GM19193 (cell line): ENCODE data around the gene LONP1.
A peak's percentile ranks its signal among the peaks of the same experiment; 100 is the strongest.

Experiments
- POLR2A ChIP-seq: IDR thresholded peaks from 4 replicates; pipeline ENCODE4 v1.6.1; 2011; ENCODE audit not compliant: insufficient read depth, insufficient read length; ENCODE audit errors: extremely low read depth

The LONP1 gene

DNA sequence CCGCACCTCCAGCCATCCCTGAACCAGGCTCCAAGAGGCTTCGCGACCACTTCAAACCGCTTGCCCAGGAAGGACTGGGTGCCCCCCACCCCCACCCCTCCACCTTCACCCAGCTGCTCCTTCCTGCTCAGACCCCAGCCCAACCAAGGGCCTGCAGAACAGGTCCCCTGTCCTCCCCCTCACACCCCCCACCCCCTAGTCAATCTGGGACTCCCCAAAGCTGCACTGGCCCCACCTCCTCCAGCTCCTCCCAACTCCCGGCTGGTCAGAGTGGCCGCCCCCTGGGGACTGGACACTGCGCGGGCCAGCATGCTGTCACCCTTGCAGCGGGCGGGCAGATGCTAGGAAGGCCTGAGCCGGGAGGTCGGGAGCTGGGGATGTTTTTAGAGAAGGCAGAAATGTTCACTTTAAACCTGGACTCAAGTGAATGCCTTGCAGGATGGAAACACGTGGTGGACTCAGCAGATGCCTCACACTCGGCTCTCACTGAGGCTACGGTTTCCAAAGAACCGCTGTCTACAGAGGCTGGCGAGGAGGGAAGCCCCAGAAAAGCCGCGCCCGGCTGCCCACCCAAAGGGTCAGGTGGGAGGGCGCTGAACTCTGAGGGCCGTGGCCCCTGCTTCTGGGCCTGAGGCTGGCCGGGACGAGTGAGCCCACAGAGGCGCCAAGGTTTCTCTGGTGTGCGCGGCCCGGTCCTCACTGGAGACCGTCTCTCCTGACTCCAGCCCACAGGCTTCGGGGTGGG, 21.9 kb downstream of the LONP1 start:
- TF ChIP-seq POLR2A = no peak

DNA sequence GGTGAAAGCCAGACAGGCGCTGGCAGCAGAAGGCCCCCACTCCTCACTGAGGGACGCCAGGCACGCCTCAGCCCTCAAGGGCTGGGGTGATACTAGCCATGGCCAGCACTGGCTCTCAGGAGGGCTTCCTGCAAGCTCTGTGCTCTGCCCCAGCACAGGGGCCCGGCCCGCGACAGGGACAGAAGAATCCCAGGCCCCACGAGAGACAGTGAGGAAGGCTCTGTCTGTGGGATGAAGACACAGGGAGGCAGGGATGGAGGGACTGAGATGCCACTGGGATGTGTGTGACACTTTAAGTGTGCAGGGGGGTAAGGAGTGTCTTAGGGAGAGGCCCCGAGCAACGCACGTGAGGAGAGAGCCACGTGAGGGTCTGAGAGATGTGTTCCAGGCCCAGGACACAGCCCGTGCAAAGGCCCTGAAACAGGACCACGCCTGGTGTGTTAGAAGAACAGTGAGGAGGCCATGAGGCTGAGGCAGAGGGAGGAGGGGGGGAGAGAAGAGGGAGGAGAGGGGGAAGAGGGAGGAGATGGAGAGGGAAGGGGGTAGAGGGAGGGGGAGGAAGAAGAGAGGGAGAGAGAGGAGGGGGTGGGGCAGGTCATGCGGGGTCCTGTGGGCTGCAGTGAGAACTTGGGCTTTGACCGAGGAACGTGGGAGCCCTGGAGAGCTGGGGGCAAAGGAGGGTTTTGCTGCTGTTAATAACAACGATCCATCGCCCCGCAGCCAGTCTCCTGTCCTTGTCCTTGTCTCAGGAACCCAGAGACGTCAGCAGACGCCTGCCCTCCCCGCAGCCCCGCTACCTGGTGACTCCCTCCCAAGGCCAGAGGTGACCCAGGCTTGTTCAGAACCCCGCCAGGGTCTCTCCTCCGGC, 22.7 kb downstream of the LONP1 start:
- TF ChIP-seq POLR2A = no peak

DNA sequence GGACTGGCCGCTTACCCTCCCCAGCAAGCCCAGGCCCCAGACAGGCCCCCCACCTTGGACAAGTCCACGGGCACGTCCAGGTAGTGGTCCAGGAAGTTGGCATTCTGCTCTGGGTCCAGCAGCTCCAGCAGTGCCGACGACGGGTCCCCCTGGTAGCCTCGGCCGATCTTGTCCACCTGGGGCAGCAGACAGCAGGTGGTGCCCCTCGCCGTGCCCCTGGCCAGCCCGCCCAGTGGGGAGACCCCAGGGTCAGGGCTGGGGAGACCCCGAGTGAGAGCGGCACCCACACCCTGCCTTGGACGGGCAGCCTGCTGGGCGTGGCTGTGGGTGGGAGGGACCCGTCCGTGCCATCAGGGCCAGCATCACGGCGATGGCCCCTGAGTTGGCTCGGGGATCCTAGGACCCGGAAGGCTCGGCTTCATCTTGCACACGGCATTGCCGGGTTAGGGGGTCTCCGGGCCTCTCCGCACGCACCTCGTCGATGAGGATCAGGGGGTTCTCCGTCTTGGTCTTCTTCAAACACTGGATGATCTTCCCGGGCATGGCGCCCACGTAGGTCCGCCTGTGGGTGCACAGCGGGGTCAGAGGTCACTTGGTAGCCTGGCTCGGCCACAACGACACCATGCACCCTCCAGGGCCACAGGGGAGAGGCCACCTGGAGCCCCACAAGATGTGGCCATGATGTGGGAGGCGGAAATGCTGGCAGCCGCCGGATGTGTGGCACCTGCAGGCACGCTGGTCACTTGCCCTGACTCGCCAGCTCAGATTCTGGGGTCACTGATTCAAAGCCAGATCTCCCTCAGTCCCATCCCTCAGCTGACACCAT, 23.5 kb downstream of the LONP1 start:
- no peak for TF ChIP-seq POLR2A

DNA sequence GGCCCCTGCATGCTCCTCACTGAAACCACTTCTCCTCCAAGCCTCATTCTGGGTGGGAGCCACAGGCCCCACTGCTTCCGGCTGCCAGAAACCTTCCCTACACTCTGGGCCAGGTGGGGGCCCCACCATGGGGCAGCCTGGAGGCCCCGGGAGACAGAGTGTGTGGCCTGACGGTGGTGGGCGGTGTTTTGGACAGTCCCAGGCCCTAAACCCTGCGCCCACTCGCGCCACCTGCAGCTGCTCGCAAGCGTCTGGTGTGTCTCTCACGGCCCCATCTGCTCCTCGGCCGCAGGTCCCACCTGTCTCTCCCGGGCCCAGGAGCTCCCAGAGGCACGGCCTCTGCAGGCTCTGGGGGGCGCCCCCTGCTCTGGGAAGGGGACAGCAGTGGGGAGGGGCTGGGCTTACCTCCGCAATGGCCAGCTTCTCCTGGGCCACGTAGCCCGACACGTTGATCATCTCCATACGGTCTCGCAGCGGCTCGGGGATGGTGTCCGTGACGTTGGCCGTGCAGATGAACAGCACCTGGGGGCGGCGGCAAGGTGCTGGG, 24.2 kb downstream of the LONP1 start:
- peak; percentile 13 for TF ChIP-seq POLR2A

DNA sequence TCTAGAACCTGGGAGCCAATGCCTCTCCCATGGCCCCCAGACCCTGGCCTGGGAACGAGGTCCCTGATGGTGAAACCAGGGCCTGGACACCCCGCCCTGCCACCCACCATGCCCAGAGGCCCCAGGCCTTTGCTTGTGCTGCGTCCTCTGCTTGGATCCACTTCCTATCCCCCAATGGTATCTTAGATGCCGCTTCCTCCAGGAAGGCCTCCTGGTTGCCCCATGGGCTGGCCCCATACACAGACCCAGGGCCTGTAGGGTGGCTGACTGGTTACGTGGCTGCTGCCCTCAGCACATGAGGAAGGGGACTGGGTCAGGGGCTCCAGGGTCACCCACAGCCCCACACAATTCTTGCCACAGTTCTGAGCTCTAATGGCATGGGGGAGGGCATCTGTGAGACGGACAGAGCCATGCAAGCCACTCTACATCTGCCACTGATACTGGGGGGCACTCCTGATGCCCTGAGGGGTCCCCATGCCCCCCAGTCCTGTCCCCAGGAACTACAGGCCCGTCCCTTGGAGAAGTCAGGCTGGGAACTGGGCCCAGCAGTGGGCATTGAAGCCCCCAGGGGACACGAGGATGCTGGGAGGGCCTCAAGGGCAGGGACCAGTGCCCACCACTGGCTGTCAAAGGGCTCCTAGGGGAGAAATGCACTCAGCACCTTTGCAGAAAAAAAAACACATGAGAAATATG, 24.8 kb downstream of the LONP1 start:
- TF ChIP-seq POLR2A = no peak

DNA sequence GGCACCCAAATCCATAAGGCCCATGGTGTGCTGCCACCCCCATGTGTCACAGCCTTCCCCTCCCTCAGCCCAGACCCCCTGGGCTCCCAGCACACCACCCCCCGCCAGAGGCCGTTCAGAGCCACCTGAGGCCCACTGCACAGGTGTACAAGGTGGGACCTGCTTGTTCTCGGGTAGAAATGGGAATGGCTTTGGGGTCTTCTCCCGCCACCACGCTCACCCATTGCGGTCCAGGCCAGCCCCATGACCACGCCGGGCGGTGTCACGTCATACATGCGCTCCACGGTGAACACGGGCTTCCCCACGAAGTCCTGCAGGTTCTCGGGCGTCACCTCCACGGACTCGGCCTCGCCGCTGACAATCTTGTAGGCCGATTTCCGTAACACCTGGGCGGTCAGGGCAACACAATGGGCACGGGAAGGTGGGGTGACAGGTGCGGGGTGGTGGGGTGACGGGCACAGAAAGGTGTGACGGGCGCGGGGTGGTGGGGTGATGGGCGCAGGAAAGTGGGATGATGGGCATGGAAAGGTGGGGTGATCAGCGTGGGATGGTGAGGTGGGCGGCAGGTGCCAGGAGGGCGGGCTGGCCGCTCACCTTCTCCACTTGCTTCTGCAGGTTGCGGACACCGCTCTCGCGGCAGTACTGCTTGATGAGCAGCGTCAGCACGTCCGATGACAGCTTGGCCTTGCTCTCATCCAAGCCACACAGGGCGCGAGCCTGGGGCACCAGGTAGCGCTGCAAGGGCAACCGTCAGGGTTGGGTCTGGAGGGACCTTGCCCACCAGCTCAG, 25.6 kb downstream of the LONP1 start:
- TF ChIP-seq POLR2A = no peak

DNA sequence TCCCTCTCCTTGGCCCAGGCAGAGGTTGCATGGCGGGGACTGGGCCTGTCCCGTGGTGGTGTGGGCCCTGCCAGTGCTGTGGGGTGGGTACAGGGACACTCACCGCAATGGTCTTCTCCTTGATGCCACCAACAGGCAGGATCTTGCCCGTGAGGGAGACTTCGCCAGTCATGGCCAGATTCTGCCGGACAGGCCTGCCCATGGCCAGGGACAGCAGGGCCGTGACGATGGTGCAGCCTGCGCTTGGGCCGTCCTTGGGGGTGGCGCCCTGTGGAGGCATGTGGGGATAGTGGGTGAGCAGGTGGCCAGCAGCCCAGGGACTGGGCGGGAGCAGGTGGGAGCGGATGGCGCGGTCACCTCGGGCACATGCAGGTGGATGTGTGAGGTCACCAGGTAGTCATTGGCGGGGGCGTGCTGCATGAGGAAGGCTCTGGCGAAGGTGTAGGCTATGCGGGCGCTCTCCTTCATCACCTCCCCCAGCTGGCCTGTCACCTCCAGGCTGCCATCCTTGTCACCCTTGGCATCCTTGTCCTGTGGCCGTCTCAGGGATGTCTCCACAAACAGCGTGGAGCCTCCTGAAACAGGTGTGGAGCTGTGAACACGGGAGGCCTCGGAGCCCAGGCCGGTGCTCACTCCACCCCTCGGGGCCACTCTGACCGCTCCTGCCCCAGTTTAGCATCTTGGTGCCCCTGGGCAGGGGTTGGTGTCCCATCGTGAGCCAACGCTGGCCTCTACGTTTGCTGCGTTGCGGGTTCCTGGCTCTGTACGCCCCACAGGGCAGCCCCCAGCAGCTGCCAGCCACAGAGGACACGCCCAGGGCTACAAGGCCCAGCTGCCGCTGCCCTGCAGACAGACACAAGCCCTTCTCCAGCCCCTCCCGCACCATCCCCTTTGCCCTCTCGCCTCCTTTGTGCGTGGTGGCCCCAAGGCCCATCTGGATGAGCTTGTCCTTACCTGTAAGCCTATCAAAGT, 26.5 kb downstream of the LONP1 start:
- peak; percentile 55 for TF ChIP-seq POLR2A

DNA sequence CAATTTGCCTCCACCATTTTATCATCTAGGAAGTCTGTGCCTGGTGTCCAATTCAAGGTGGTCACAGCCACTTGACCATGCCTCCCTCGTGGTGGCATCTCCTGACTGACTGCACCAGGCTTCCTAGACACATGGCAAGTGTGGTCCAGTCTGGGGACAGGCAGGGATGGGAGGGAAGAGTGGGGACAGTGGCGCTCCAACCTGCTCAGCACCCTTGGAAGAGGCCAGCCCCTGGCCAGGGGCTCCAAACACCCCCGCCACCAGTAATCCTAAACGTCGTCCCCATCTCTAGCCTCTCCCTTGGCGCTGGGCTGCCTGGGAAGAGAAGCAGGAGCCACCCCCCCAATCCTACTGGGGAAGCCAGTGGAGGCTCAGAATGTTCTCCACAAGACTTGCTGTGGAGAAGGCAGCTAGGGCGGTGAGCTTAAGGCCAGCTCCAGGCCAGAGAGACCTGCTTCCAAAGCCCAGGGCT, 27.2 kb downstream of the LONP1 start:
- TF ChIP-seq POLR2A = no peak

DNA sequence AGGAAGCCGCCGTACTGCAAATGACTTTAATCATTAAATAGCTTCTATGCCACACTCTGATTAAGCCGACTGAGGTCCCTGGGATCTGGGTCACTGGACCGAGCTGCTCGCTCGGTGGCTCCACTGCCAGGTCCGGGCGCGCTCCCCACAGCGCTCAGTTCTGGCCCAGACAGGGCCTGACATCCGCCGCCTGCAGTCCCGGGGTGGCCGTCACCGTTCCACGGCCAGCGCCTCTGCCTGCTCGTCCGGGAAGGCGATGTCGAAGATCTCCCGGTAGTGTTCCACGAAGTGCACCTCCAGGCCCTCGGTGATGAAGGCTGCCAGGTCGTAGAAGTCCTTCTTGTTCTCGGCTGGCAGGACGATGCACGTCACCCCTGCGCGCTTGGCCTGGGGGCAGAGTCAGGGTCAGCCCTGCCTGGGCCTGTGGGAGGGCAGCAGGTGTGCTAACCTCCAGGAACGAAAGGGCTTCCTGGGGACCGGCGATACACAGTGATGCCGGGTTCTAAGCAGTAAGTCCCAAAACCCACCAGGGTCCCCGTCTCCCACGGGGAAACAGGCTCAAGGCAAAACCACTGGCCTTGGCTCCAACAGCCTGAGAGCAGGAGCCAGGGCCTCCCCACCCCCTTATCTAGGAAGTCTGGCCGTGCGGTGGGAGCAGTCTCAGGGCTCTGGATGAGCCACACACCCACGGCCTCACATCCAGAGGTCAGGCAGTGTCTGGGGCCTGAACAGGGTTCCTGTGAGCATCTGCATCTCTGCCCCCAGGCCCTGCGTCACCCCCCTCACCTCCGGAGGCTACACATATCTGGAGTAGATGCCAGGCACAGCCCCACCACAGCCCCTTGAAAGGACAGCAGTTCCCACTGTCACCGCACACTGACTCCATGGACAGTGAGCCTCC, 27.9 kb downstream of the LONP1 start:
- peak; percentile 41 for TF ChIP-seq POLR2A

DNA sequence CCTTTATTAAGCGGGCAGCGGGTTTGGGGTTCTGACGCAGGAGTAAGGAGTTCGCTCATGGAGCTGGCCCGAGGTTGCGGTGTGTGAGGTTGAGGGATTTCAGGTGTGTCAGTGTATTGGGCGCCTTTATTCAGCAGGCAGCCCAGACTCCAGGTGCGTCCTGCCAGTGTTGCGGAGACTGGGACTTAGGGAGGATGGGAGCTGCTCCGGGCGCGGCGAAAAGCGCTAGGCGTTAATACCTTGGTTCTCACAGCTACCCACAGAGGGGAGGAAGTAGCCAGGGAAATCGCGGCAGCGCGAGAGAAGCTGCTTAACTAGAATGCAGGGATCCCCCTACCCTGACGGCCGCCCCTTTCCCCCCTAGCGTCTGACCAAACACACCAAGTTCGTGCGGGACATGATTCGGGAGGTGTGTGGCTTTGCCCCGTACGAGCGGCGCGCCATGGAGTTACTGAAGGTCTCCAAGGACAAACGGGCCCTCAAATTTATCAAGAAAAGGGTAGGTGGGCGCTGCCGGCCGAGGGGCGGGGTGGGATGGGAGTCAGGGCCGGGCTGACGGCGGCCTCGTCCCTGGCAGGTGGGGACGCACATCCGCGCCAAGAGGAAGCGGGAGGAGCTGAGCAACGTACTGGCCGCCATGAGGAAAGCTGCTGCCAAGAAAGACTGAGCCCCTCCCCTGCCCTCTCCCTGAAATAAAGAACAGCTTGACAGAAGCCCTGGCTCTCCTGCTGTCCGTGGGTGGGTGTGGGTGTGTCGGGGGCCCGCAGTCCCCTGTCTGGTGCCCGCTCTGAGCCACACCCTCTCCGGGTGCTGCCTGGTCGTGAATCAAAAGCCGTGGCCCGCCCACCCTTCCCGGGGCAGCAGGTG, 28.8 kb downstream of the LONP1 start:
- TF ChIP-seq POLR2A = no peak

DNA sequence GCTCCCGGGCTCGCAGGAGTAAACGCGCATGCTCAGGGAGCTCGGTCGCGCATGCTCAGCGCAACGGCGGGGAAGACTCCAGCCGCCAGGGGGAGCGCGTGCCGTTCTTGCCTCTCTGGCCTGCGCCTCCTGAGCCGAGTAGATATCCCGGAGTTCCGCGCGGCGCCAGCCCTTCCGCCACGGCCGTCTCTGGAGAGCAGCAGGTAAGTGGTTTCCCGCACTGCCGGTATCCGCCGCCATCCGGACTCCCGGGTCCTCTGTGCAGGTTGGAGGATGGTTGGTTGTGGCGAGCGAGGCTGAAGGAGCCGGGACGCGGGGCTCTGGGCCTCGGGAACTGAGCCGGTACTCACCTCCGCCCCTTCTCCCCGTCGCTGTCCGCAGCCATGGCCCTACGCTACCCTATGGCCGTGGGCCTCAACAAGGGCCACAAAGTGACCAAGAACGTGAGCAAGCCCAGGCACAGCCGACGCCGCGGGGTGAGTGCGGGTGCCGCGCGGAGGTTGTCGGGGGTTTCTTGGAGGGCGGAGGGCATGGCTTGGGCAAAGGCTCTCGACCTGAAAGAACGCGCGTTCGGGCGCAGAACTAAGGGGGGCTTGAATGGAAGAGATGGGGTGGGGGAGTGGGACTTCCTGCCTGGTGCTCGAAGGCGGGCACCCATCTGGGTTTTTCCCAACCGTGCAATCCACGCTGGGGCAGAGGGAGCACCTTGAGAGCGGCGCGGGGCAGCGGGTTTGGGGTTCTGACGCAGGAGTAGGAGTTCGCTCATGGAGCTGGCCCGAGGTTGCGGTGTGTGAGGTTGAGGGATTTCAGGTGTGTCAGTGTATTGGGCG, 29.6 kb downstream of the LONP1 start, which contains the start of gene RPL36:
Gene RPL36, plus strand, starts transcription at position 171 of the 830 bp plus-strand sequence. Its CDS starts 213 bp downstream, at position 384.
- peak; percentile 99 for TF ChIP-seq POLR2A
